ENCODE data around the gene RAB44.

Gene RAB44

DNA sequence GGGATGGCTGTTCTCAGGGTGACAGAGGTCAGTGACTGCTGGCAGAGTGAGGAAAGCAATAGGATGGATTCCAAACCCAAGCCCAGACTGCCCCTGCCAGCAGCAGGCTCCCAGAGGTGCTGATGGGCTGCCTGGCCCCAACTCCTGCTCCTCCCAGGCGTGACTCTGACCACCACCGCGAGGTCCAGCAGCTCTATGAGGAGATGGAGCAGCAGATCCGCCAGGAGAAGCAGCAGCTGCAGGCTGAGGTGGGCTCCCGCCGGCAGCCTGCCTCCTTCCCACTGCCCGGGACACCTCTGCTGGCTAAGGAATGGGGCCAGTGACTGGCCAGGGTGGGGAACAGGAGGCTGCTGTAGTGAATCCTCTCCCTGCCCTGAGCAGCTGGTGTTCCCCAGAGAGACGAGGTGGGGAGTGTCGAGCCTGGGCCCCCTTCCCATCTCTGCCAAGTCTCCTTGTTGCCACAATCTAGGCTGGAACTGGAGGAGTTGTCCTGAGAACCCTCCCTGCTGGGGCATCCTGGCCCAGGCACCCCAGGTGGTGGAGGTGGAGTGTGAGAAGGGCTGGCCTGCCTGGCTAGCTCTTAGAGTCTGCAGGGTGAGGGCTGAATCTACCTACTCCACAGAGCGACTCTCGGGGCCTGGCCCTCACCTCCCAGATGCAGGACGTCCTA, 20.4 kb downstream of the RAB44 start:
- H3K4me3 ChIP-seq (replicated peaks; ENCODE audit: low read depth, low read length) = no peak overlapping the region
- no peak for TF ChIP-seq CTCF (IDR thresholded peaks at IDR 0.05; ENCODE audit: low read depth, low read length, missing control alignments)
- DNase-seq (ENCODE audit: extremely low read depth, low read depth) = no peak

DNA sequence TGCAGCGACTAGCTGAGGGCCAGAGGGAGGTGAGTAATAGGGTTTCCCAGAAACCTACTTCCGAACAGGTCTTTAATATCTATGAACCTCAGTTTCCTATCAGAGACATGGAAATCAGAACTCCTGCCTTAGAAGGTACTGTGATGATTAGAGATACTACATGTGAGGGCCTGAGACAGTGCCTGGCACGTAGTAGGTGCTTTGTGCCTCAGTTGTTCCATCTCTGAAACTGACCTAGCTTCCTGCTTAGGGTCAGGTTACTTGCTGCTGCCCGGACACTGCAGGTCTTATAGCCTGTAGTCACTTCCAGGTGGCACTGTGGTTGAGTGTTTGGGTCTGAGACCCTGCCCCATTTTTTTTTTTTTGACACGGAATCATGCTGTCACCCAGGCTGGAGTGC, 20.9 kb downstream of the RAB44 start:
- TF ChIP-seq CTCF (IDR thresholded peaks at IDR 0.05; ENCODE audit: low read depth, low read length, missing control alignments) = no peak
- H3K4me3 ChIP-seq (replicated peaks; ENCODE audit: low read depth, low read length) = no peak overlapping the region
- DNase-seq (ENCODE audit: extremely low read depth, low read depth) = no peak

DNA sequence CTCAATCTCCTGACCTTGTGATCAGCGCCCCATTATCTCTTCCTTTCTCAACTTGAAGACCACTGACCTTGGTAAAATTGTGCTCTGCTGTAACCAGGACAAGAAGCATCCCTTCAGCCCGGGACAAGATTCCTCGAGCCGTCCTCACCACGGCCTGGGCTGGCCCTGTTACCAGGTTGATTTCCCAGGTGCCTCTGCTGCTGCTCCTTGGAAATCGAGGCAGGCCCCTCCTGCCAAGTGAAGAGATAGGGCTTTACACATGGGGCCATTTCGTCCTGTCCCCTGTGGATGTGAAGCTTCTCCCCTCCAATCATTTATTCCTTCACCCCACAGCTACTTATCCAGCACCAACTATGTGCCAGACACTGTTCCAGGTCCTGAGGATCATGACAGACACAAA, 21.5 kb downstream of the RAB44 start:
- H3K4me3 ChIP-seq (replicated peaks; ENCODE audit: low read depth, low read length) = no peak overlapping the region
- no peak for TF ChIP-seq CTCF (IDR thresholded peaks at IDR 0.05; ENCODE audit: low read depth, low read length, missing control alignments)
- no peak for DNase-seq (ENCODE audit: extremely low read depth, low read depth)

DNA sequence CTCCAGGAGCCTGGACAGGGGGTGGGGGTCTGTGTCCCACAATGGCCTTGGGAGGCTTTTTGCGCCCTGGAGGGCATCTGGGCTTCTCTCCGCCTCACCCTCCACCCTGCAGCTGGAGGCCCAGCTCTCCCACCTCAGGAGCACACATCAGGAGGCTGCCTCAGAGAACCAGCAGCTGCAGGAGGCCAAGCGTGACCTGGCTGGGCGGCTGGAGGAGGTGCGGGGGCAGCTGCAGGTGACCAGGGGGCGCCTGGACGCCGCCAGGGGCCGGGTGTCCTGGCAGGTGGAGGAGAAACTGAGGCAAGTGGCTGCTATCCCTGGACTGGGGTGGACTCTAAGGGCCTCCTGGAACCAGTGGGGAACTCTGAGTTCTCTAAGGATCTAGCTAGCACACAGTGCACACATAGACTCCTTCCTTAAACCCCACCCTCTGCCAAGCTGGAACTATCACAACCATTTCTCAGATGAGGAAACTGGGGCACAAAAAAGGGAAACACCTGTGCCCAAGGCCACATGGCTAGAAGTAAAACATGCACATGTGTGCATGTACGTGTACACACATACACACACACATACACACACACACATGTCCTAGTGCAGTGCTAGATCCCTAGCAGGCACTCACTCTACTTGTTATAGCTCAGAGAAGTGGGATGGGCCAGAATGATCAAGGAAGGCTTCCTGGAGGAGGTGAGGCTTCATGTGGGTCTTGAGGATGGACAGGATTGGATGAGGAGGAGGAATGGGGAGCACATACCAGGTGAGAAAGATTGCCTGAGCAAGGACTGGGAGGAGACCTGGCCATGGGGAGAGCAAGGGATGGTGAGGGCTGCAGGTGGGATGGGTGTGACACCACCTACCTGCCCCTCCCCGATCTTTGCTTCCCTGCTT, 22.9 kb downstream of the RAB44 start:
- no peak for TF ChIP-seq CTCF (IDR thresholded peaks at IDR 0.05; ENCODE audit: low read depth, low read length, missing control alignments)
- no peak for DNase-seq (ENCODE audit: extremely low read depth, low read depth)
- no peak overlapping the region for H3K4me3 ChIP-seq (replicated peaks; ENCODE audit: low read depth, low read length)

GRCh38 chr6:36721369-36722140, 23.9 kb downstream of the RAB44 start:
- H3K4me3 ChIP-seq (replicated peaks; ENCODE audit: low read depth, low read length) = no peak overlapping the region
- TF ChIP-seq CTCF (IDR thresholded peaks at IDR 0.05; ENCODE audit: low read depth, low read length, missing control alignments) = no peak
- no peak for DNase-seq (ENCODE audit: extremely low read depth, low read depth)

DNA sequence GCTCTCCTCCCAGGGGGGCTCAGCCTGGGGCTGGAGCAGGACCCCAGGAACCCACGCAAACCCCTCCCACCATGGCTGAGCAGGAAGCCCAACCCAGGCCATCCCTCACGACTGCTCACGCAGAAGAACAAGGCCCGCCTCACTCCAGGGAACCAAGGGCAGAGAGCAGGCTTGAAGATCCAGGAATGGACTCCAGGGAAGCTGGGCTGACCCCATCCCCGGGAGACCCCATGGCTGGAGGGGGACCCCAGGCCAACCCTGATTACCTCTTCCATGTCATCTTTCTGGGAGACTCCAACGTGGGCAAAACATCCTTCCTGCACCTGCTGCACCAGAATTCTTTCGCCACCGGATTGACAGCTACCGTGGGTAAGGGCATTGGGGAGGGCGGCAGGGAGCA, 24.7 kb downstream of the RAB44 start:
- H3K4me3 ChIP-seq (replicated peaks; ENCODE audit: low read depth, low read length) = no peak overlapping the region
- DNase-seq (ENCODE audit: extremely low read depth, low read depth) = no peak
- TF ChIP-seq CTCF (IDR thresholded peaks at IDR 0.05; ENCODE audit: low read depth, low read length, missing control alignments) = no peak

All from HFF-Myc (cell line).